Astrocyte of the cerebellum (primary cell): ENCODE results near the gene TCF4.

Source experiments
- DNase-seq: peaks from one replicate; pipeline ENCODE4 v3.0.0-alpha.2; 2011; ENCODE audit warnings: low read depth
- H3K4me3 ChIP-seq: 2 replicates; pipeline ENCODE4 v1.5.1; 2011; ENCODE audit warnings: mild to moderate bottlenecking, low read depth, low read length, moderate library complexity
- in situ Hi-C: cut with HindIII; loops from 2 replicates; pipeline ENCODE4 v1.10.0; 2017; ENCODE audit warnings: low sequenced_read_pairs
- TF ChIP-seq, protein P1 (sequence below): IDR thresholded peaks from 2 replicates; pipeline ENCODE4 v1.5.1; 2012; ENCODE audit warnings: low read length, low read depth, moderate library complexity, mild to moderate bottlenecking; ENCODE audit errors: missing control alignments

Gene TCF4

DNA sequence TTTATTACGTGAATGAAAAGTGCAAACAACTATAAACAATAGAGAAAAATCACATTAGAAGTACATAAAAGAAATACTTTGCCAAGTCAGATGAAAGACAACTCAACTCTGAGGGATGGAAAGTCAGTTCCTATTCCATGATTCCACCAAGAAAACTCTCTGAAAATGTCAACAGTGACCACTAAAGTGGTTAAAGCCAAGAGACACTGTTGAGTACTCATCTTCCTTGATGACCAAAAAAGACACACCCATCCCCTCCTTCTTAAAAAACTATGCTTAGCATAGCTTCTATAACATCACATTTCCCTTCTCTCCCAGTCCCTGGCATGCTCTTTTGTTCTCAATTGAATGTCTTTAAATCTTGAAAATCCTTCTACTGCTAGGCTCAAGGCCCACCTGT lies 160.0 kb downstream of the TCF4 start:
- in situ Hi-C loops = no loop called here
- DNase-seq = no peak
- TF ChIP-seq, protein P1, sequence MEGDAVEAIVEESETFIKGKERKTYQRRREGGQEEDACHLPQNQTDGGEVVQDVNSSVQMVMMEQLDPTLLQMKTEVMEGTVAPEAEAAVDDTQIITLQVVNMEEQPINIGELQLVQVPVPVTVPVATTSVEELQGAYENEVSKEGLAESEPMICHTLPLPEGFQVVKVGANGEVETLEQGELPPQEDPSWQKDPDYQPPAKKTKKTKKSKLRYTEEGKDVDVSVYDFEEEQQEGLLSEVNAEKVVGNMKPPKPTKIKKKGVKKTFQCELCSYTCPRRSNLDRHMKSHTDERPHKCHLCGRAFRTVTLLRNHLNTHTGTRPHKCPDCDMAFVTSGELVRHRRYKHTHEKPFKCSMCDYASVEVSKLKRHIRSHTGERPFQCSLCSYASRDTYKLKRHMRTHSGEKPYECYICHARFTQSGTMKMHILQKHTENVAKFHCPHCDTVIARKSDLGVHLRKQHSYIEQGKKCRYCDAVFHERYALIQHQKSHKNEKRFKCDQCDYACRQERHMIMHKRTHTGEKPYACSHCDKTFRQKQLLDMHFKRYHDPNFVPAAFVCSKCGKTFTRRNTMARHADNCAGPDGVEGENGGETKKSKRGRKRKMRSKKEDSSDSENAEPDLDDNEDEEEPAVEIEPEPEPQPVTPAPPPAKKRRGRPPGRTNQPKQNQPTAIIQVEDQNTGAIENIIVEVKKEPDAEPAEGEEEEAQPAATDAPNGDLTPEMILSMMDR = no peak
- H3K4me3 ChIP-seq = no peak overlapping the region

DNA sequence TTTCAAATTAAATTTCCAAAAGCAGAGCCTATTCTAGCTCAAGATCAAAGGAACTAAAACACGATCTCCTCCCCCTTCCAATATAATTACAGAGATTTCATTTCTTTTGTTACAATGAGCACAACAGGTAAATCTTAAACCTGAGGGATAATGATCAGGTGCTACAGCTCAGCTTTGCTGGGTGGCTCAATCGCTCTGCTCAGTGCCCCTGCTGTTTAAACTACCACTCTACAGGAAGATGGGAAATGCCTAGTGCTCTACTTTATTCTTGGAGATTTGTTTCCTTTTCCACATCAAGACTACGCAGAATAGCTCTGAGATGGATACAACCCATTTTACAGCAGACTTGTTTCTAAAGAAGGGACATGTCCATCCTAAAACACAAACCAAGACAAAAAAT lies 162.3 kb downstream of the TCF4 start:
- no peak overlapping the region for H3K4me3 ChIP-seq
- TF ChIP-seq, protein P1 = no peak
- in situ Hi-C loops = no loop called here
- no peak for DNase-seq

DNA sequence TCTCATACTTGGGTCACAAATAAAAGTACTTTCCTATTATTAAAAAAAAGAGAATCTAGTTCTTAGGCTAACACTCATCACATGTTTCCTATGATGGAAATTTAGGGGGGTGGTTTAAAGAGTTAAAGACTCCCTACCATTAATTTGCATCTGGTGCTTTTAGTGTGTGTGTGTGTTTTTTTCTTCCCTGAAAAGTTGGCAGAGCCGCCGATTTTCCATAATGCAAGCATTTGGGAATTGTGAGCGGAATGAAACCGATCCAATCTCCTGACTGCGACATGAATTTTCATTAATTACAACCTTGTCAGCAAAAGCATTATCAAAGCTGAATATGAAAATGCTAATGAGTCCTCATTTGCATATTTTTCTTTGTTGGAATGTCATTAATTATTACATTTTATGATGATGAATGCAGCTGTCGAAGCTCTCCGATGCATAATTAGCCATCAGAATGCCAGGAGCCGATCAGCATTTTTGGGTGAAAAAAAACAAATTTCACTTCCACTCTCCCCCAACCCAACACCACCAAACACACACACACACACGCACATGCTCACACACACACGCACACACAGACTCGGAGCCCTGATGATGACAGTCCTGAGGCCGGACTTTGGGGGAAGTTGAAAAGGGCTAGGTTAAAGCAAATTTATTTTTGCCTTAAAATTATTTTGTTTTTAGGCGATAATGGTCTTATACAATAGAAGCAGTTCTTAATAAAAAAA lies 165.4 kb downstream of the TCF4 start:
- in situ Hi-C loops = no loop called here
- DNase-seq = no peak
- H3K4me3 ChIP-seq = peak overlapping the region; percentile 38
- TF ChIP-seq, protein P1 = no peak

DNA sequence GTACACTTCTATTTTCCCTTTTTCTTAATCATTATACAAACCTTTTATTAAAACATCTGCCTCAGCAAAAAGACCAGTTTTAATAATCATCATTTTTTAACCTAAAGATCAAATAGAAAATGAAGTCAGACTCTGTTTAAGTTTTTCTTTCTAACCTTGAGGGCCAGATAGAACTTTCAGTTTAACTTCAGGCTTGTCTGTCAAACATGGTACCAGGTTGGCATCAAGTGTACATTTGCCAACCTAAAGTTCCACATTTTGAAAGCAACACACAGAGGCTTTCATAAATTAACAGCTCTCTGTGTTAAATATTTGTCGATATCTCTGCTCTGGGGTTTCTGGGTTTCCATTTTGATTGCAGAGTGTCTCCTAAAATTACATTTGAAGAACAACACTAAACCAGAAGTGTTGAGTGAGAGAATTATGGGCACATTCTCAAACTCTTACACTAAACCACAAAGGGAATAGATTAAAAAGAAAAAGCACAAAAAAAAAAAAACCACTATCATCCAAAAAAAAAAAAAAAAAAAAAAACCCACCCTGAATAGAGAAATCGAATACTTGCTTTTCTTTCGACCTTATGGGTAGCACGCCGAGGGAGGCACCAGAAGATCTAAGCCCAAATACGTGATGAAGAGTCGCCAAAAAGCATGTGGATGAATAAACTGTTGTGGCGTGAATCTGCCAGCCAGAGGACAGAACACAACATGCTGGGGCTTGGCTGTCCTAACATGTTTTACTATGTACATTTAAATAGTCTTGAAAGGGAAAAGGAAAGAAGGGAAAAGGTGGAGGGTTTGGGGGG lies 166.2 kb downstream of the TCF4 start:
- H3K4me3 ChIP-seq = peak overlapping the region; percentile 38
- DNase-seq = no peak
- TF ChIP-seq, protein P1 = no peak
- in situ Hi-C loops = no loop called here

DNA sequence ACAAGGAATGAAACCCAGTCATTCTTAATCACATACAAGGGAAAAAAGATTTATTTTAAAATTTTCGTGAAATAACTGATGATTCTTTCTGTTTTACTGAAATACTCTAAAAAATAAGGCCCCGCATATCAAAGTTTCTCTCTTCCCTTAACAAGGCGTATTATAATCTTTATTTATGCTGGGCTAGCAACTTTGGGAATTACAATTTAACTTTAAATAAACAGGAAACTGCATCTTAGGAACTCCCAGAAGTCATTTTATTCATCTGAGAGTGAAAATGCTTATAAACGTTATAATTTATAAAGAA lies 166.7 kb downstream of the TCF4 start:
- H3K4me3 ChIP-seq = no peak overlapping the region
- in situ Hi-C loops = no loop called here
- no peak for DNase-seq
- TF ChIP-seq, protein P1 = no peak

DNA sequence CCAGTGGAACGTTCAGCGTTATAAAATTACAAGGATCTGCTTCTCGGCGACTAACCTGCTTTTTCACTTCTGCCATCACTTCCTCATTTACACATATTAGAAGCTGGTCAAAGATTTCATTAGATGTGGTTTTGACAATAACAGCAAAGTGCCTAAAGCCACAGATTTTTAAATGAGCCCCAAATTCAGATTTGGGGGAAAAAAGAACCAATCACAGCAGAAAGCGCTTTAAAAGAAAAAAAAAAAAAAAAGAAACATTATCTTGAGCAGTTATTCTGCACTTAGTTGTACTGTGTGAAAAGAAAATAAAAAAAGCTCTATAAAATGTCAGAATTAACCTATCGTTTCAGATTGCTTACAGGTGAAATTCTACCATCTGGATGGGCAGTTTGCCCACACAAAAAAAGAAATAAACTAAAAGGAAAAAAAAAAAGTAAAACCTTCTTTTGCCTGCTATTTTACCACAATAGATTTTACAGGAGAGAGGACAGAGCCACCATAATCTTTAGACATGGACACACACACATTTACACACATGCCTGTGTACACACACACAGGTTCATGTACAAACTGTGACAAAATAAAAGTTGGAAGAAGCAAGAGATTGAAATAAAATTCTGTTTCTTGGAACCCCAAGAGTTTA lies 167.2 kb downstream of the TCF4 start:
- H3K4me3 ChIP-seq = peak overlapping the region; percentile 11
- TF ChIP-seq, protein P1 = no peak
- in situ Hi-C loops = no loop called here
- DNase-seq = no peak
